GM18499 (cell line): Measurements from ENCODE around the gene RNF223.
"Not testable (repeated sequence)": the region's sequence is repeated elsewhere in the genome, so short reads cannot be mapped to it uniquely, and the experiment has no call there.

ENCODE experiments used
- ATAC-seq: cut with Tn5 transposase; IDR thresholded peaks from one replicate; pipeline ENCODE4 v1.9.1; 2021; ENCODE audit warnings: moderate number of reproducible peaks; ENCODE audit not compliant: insufficient read depth, unreplicated experiment

Gene RNF223

DNA sequence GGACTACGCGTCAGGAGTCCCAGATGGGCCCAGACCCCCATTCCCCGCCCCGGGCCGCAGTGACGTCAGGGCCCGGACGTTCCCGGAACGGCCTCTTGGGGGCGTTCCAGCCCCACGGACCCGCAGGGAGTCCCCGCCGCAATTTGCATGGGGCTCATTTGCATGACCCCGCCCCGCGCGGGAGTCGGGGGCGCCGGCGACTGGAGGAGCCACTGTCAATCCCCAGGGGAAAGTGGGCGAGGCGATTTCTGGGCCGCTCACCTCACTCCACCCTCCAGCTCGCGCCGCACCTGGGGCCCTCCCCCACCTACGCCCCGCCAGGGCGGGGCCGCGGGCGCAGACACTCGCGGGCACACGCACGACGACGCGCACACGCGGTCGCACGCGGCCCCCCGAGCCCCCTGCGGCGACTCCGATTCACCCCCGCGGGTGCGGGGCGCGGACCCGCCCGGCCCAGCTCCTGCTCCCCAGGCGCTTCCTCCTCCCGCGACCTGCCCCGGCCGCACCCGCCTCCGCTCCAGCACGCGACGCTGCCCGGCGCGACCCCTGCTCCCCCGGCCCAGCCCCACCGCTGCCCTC lies 41.0 kb downstream of the RNF223 start:
- ATAC-seq = peak; percentile 53

DNA sequence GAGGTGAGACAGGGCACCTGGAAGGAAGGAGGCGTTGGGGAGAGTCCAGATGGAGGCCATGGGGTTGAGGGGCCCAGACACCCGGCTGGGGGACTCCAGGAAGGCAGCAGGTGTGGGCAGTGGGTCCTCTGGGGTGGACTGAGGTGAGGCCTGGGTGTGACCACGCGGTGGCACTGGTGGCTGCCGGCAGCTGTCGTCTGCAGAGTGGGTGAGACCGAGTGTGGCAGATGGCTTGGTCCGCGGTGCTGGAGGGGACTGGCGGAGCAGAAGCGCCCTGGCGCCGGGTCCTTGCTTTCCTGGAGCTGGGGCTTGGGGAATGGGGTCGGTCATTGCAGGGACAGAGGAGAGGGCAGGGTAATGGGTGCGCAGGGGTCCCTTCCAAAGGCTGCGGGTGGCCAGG lies 41.7 kb downstream of the RNF223 start:
- peak; percentile 15 for ATAC-seq

- no peak for ATAC-seq
Observed at GRCh38 chr1:1031659-1032235, 42.4 kb downstream of the RNF223 start.

GRCh38 chr1:1030867-1031658 lies 43.0 kb downstream of the RNF223 start:
- not testable (repeated sequence) for ATAC-seq

DNA sequence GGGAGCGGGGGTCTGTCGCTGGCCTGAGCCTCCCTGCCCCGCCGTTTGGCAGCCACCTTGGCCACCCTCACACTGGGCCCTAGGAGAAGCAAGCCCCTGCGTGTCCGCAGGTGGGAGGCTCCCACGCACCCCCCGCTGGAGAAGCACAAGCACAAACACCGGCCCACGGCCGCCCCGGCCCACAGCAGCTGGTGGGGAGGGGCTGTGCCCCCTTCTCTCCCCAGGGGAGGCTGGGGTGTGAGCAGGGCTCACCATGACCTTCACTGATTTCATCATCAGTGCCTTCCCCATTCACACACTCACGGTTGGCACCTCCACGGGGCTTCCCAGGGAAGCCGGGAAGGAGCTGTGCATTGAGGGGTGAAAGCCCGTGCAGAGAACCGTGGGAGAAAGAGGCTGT lies 46.3 kb downstream of the RNF223 start:
- ATAC-seq = no peak

DNA sequence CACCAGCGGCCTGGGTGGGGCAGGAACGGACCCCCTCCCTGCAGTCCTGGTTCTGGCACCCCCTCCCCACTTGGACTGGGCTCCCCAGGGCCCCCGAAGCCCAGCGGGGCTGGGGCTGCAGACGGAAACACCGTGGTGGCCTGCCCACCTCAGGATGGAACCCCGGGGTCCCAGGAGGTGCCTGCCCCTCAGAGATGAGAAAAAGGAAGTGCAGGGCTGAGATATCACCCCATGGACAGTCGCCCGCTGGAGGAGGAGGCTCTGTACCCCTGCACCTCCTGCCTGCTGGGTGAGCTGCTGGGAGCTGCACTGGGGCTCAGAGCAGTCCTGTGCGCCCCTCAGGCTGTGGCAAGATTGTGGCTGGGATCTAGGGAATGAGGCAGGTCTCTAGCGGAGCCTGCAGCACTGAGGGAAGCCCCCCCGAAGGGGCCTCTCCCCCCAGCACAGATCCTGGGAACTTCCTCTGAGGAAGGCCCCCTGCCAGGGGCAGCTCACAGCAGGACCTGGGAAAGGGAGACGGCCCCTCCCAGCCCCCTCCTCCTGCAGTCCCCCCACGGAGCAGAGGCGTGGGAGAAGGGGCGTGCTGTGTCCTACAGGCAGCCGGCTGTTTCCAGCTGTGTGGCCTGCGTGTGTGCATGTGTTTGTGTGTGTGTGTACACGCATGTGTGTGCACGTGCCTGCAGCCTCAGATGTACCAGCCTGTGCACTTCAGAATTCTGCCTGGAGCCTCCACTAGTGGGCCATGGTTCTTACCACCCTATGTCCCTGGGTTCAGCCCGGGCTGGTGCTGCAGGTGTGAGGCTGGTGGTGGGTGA lies 47.3 kb downstream of the RNF223 start:
- ATAC-seq = no peak

GRCh38 chr1:1025730-1026129 lies 48.4 kb downstream of the RNF223 start:
- no peak for ATAC-seq

- no peak for ATAC-seq
Observed at GRCh38 chr1:1024771-1025699, 49.1 kb downstream of the RNF223 start.

- no peak for ATAC-seq
Observed at GRCh38 chr1:1024149-1024770, 49.8 kb downstream of the RNF223 start.

DNA sequence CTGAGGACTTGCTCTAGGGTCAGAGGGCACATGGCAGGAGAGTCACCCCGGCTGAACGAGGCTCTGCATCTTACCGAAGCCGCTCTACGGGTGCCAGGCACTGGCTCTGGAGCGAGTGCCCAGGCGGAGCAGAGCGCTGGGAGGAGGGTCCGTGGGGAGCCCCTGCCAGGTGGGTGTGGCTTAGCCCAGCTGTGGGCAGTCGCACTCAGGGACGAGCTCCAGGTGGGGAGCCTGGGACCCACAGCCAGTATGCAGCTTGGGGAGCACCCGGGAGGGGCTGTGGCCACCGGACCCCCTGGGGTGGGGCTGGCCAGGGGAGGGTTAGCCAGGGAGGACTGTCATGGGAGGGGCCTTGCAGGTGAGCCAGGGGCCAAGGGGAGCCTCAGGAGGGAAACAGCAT lies 50.4 kb downstream of the RNF223 start:
- no peak for ATAC-seq

- ATAC-seq = no peak
Observed at GRCh38 chr1:1022302-1023009, 51.6 kb downstream of the RNF223 start.

DNA sequence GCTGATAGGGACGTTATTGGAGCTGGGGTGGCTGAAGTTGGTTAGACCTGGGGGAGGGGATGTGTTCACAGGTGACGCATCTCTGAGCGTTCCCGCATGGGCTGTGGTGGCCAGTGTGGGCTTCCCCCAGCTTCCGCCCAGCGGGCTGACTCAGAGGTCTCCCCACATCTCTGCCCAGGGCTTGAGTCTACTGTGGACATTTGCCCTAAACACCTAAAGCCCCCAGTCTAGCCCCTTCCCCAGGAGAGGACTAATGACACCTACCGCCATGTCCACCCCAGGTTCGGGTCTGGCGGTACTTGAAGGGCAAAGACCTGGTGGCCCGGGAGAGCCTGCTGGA lies 52.2 kb downstream of the RNF223 start:
- ATAC-seq = no peak

GRCh38 chr1:1021010-1021919 lies 52.8 kb downstream of the RNF223 start:
- ATAC-seq = no peak
